Spinal cord (tissue), 10 donors: Measurements from ENCODE around the gene ENC1. TPM values are rescaled to one million over a fixed set of nuclear protein-coding genes. Genes with fewer than 3 reads are reported as not detected.

ENCODE experiments used
- DNase-seq, 6 donors: peaks; one replicate each; pipeline versions ENCODE4 v3.0.0 to v3.0.0-alpha.2; 2013 to 2015; ENCODE audit warnings: low spot score in 6 of 6, low read depth in 4 of 6
- H3K27ac ChIP-seq: one replicate; pipeline ENCODE4 v1.5.1; 2013; ENCODE audit warnings: low read depth, low read length, control low read depth
- H3K27me3 ChIP-seq: one replicate; pipeline ENCODE4 v1.6.1; 2013; ENCODE audit warnings: low read length; ENCODE audit not compliant: control insufficient read depth, insufficient read depth
- H3K36me3 ChIP-seq: one replicate; pipeline ENCODE4 v1.6.1; 2013; ENCODE audit warnings: low read length; ENCODE audit not compliant: control insufficient read depth, insufficient read depth
- H3K4me1 ChIP-seq: one replicate; pipeline ENCODE4 v1.6.1; 2013; ENCODE audit warnings: low read length; ENCODE audit not compliant: control insufficient read depth, insufficient read depth
- H3K4me3 ChIP-seq: one replicate; pipeline ENCODE4 v1.5.1; 2013; ENCODE audit warnings: low read depth, low read length, control low read depth
- H3K9me3 ChIP-seq: one replicate; pipeline ENCODE4 v1.6.1; 2013; ENCODE audit warnings: low read length; ENCODE audit not compliant: control insufficient read depth, insufficient read depth
- WGBS: methylation state at CpG from one replicate; pipeline ENCODE4 v1.1.5; 2013; ENCODE audit warnings: missing lambda C conversion rate; ENCODE audit not compliant: insufficient coverage; 5-methylcytosine and 5-hydroxymethylcytosine counted together
- polyA plus RNA-seq, 2 donors: library from polyadenylated mRNA; unstranded; fragments of 120-200 nt; gene quantifications; one replicate each; pipeline ENCODE4 v1.2.1, GENCODE V29; 2013; ENCODE audit not compliant: insufficient read length in 2 of 2
- total RNA-seq, 2 donors: library from RNA; depleted of rRNA in 1 of 2; stranded (reverse); fragments of 120-200 nt in 1 of 2; fragments of >200 nt in 1 of 2; gene quantifications; one replicate each; pipeline versions ENCODE4 v1.2.3 to v1.2.4, GENCODE V29; 2013 to 2014
- donor health status: healthy.

The ENC1 gene
- total and polyA plus RNA-seq, 4 donors: 99.6 to 314 (median 257) TPM

- Histone ChIP-seq H3K27ac (no peak overlapping the region), H3K4me3 (no peak overlapping the region), H3K4me1 (no peaks in the 10 kb centered on the region), H3K36me3 (no peaks in the 10 kb centered on the region), H3K27me3 (no peaks in the 10 kb centered on the region), H3K9me3 (no peaks in the 10 kb centered on the region)
- peak in 2 of 6 donors; percentile 73 to 89 for DNase-seq
- WGBS: 66% methylated on average over 4 of the region's 6 CpGs
Measured at GRCh38 chr5:74673011-74673790, 32.7 kb upstream of the ENC1 start.

GRCh38 chr5:74672215-74672877, 31.8 kb upstream of the ENC1 start:
- Histone ChIP-seq H3K9me3 (no peaks in the 10 kb centered on the region), H3K4me1 (no peaks in the 10 kb centered on the region), H3K4me3 (no peak overlapping the region), H3K36me3 (no peaks in the 10 kb centered on the region), H3K27ac (no peak overlapping the region), H3K27me3 (no peaks in the 10 kb centered on the region)
- DNase-seq: no peak
- WGBS: 58% methylated on average over 2 of the region's 5 CpGs

GRCh38 chr5:74670396-74671038, 30.0 kb upstream of the ENC1 start:
- no peak overlapping the region for H3K4me3 ChIP-seq
- WGBS: 91% methylated on average over 11 of the region's 11 CpGs
- H3K36me3 ChIP-seq: no peaks in the 10 kb centered on the region
- H3K27ac ChIP-seq: no peak overlapping the region
- no peaks in the 10 kb centered on the region for H3K9me3 ChIP-seq
- DNase-seq: no peak
- no peaks in the 10 kb centered on the region for H3K27me3 ChIP-seq
- peaks cover 4% of the 10 kb centered on the region for H3K4me1 ChIP-seq

GRCh38 chr5:74669821-74670220, 29.3 kb upstream of the ENC1 start:
- DNase-seq: no peak
- H3K9me3 ChIP-seq: no peaks in the 10 kb centered on the region
- H3K27ac ChIP-seq: no peak overlapping the region
- no peak overlapping the region for H3K4me3 ChIP-seq
- no peaks in the 10 kb centered on the region for H3K36me3 ChIP-seq
- peaks cover 4% of the 10 kb centered on the region for H3K4me1 ChIP-seq
- no CpG with 5 or more reads among the region's 2 CpGs for WGBS
- no peaks in the 10 kb centered on the region for H3K27me3 ChIP-seq

GRCh38 chr5:74667396-74667795, 26.9 kb upstream of the ENC1 start:
- DNase-seq: no peak
- Histone ChIP-seq H3K4me3 (no peak overlapping the region), H3K27me3 (no peaks in the 10 kb centered on the region), H3K9me3 (no peaks in the 10 kb centered on the region), H3K4me1 (peaks cover 4% of the 10 kb centered on the region), H3K36me3 (no peaks in the 10 kb centered on the region), H3K27ac (no peak overlapping the region)
- no CpG with 5 or more reads among the region's 4 CpGs for WGBS

- Histone ChIP-seq H3K9me3 (no peaks in the 10 kb centered on the region), H3K36me3 (no peaks in the 10 kb centered on the region), H3K27me3 (no peaks in the 10 kb centered on the region), H3K4me3 (no peak overlapping the region), H3K4me1 (peaks cover 4% of the 10 kb centered on the region), H3K27ac (no peak overlapping the region)
- 20% methylated on average over 1 of the region's 1 CpG for WGBS
- peak in 1 of 6 donors; percentile 78 for DNase-seq
Measured at GRCh38 chr5:74665816-74666215, 25.3 kb upstream of the ENC1 start.

- H3K27ac ChIP-seq: no peak overlapping the region
- H3K27me3 ChIP-seq: no peaks in the 10 kb centered on the region
Measured at GRCh38 chr5:74665273-74665672, 24.7 kb upstream of the ENC1 start.

GRCh38 chr5:74664551-74664950, 24.0 kb upstream of the ENC1 start:
- Histone ChIP-seq H3K9me3 (no peaks in the 10 kb centered on the region), H3K36me3 (no peaks in the 10 kb centered on the region), H3K4me3 (no peak overlapping the region), H3K27ac (no peak overlapping the region), H3K27me3 (no peaks in the 10 kb centered on the region), H3K4me1 (peaks cover 4% of the 10 kb centered on the region)
- no peak for DNase-seq
- WGBS: no CpG with 5 or more reads among the region's 5 CpGs

More at GRCh38 chr5:74665273-74665672, 24.7 kb upstream of the ENC1 start:
- Histone ChIP-seq H3K4me1 (peaks cover 4% of the 10 kb centered on the region), H3K9me3 (no peaks in the 10 kb centered on the region), H3K36me3 (no peaks in the 10 kb centered on the region), H3K4me3 (no peak overlapping the region)
- DNase-seq: no peak
- no CpG with 5 or more reads among the region's 2 CpGs for WGBS

- DNase-seq: no peak
- H3K4me1 ChIP-seq: no peaks in the 10 kb centered on the region
- no peak overlapping the region for H3K27ac ChIP-seq
- H3K4me3 ChIP-seq: no peak overlapping the region
- H3K27me3 ChIP-seq: no peaks in the 10 kb centered on the region
- no peaks in the 10 kb centered on the region for H3K36me3 ChIP-seq
- no peaks in the 10 kb centered on the region for H3K9me3 ChIP-seq
- 88% methylated on average over 4 of the region's 5 CpGs for WGBS
Measured at GRCh38 chr5:74660873-74661272, 20.3 kb upstream of the ENC1 start.
